HEK293 (cell line): Measurements from ENCODE around the gene NLRP13.

Experiments used
- CTCF ChIA-PET: fragments of 350-600 bp; formaldehyde crosslinking; extraction: SDS; loops from one replicate; lab custom pipeline; 2021; ENCODE audit warnings: antibody characterized with exemption; lab: Yijun Ruan, JAX
- POLR2A ChIA-PET: fragments of 300-600 bp; formaldehyde crosslinking; extraction: SDS; loops from one replicate; lab custom pipeline; 2020; ENCODE audit warnings: antibody characterized with exemption, inconsistent platforms; lab: Yijun Ruan, JAX
- H3K27ac ChIP-seq: fragments of 200-500 bp; sonication (Bioruptor generic); 2 replicates; pipeline ENCODE4 v1.5.1; 2014; ENCODE audit warnings: low read depth, low read length, control low read depth, inconsistent platforms; ENCODE audit errors: extremely low read depth
- H3K36me3 ChIP-seq, 2 experiments: fragments of 200-500 bp in 1 of 2; sonication (Bioruptor generic) in 1 of 2; 1 replicate in 1 of 2; 2 replicates in 1 of 2; pipeline ENCODE4 v1.5.1; 2014 to 2017; ENCODE audit warnings: inconsistent platforms in 2 of 2, low read length in 2 of 2; ENCODE audit not compliant: control insufficient read depth in 2 of 2, insufficient read depth in 1 of 2
- H3K4me1 ChIP-seq: fragments of 200-500 bp; sonication (Bioruptor generic); 2 replicates; pipeline ENCODE4 v1.5.1; 2014; ENCODE audit warnings: mild to moderate bottlenecking, low read length, inconsistent platforms; ENCODE audit not compliant: control insufficient read depth, insufficient read depth
- H3K4me3 ChIP-seq: 2 replicates; pipeline ENCODE4 v1.5.1; 2011; ENCODE audit warnings: low read depth, mild to moderate bottlenecking, control low read depth, low read length, moderate library complexity
- H3K9me3 ChIP-seq: fragments of 200-500 bp; sonication (Bioruptor generic); 2 replicates; pipeline ENCODE4 v1.5.1; 2014; ENCODE audit warnings: low read depth, low read length, inconsistent platforms; ENCODE audit not compliant: control insufficient read depth, insufficient read depth
- KLF10 ChIP-seq: fragments of 450-650 bp; IDR thresholded peaks from 2 replicates; pipeline ENCODE4 v1.5.1; 2018; ENCODE audit warnings: missing biosample characterization, mild to moderate bottlenecking, missing genetic modification characterization
- MZF1 ChIP-seq: fragments of 450-650 bp; formaldehyde crosslinking; IDR thresholded peaks from 2 replicates; pipeline ENCODE4 v1.5.1; 2017; ENCODE audit warnings: missing biosample characterization, missing genetic modification characterization, borderline replicate concordance
- SP2 ChIP-seq: fragments of 450-650 bp; formaldehyde crosslinking; IDR thresholded peaks from 2 replicates; pipeline ENCODE4 v1.5.1; 2016; ENCODE audit warnings: missing biosample characterization, missing genetic modification characterization
- TSHZ1 ChIP-seq: fragments of 450-650 bp; formaldehyde crosslinking; IDR thresholded peaks from 2 replicates; pipeline ENCODE4 v1.5.1; 2016; ENCODE audit warnings: missing biosample characterization, missing genetic modification characterization, borderline replicate concordance
- ZBTB17 ChIP-seq: fragments of 450-650 bp; formaldehyde crosslinking; IDR thresholded peaks from 2 replicates; pipeline ENCODE4 v1.5.1; 2016; ENCODE audit warnings: missing biosample characterization, missing genetic modification characterization
- ZEB2 ChIP-seq: fragments of 450-650 bp; formaldehyde crosslinking; IDR thresholded peaks from 2 replicates; pipeline ENCODE4 v1.5.1; 2016; ENCODE audit warnings: missing biosample characterization, missing genetic modification characterization
- ZNF138 ChIP-seq: fragments of 450-650 bp; formaldehyde crosslinking; IDR thresholded peaks from 2 replicates; pipeline ENCODE4 v1.5.1; 2016; ENCODE audit warnings: missing biosample characterization, missing genetic modification characterization, borderline replicate concordance
- ZNF140 ChIP-seq: fragments of 450-650 bp; formaldehyde crosslinking; IDR thresholded peaks from 2 replicates; pipeline ENCODE4 v1.5.1; 2016; ENCODE audit warnings: missing biosample characterization, missing genetic modification characterization
- ZNF169 ChIP-seq: fragments of 450-650 bp; formaldehyde crosslinking; IDR thresholded peaks from 2 replicates; pipeline ENCODE4 v1.5.1; 2016; ENCODE audit warnings: missing biosample characterization, missing genetic modification characterization
- ZNF211 ChIP-seq: fragments of 450-650 bp; formaldehyde crosslinking; IDR thresholded peaks from 2 replicates; pipeline ENCODE4 v1.5.1; 2016; ENCODE audit warnings: low read depth, missing biosample characterization, missing genetic modification characterization
- ZNF223 ChIP-seq: fragments of 450-650 bp; formaldehyde crosslinking; IDR thresholded peaks from 2 replicates; pipeline ENCODE4 v1.5.1; 2016; ENCODE audit warnings: missing biosample characterization, missing genetic modification characterization
- ZNF398 ChIP-seq: fragments of 450-650 bp; formaldehyde crosslinking; IDR thresholded peaks from 2 replicates; pipeline ENCODE4 v1.5.1; 2017; ENCODE audit warnings: missing biosample characterization, missing genetic modification characterization
- ZNF404 ChIP-seq: fragments of 450-650 bp; formaldehyde crosslinking; IDR thresholded peaks from 2 replicates; pipeline ENCODE4 v1.5.1; 2017; ENCODE audit warnings: missing biosample characterization, missing genetic modification characterization
- ZNF510 ChIP-seq: fragments of 450-650 bp; formaldehyde crosslinking; IDR thresholded peaks from 2 replicates; pipeline ENCODE4 v1.5.1; 2018; ENCODE audit warnings: mild to moderate bottlenecking, missing genetic modification characterization, missing biosample characterization; ENCODE audit not compliant: insufficient replicate concordance
- ZNF530 ChIP-seq: fragments of 450-650 bp; formaldehyde crosslinking; IDR thresholded peaks from 2 replicates; pipeline ENCODE4 v1.5.1; 2016; ENCODE audit warnings: low read depth, missing biosample characterization, missing genetic modification characterization
- ZNF548 ChIP-seq: fragments of 450-650 bp; formaldehyde crosslinking; IDR thresholded peaks from 2 replicates; pipeline ENCODE4 v1.5.1; 2016; ENCODE audit warnings: missing biosample characterization, missing genetic modification characterization
- ZNF610 ChIP-seq: fragments of 450-650 bp; formaldehyde crosslinking; IDR thresholded peaks from 2 replicates; pipeline ENCODE4 v1.5.1; 2016; ENCODE audit warnings: missing biosample characterization, missing genetic modification characterization, borderline replicate concordance
- ZNF629 ChIP-seq: fragments of 450-650 bp; formaldehyde crosslinking; IDR thresholded peaks from 2 replicates; pipeline ENCODE4 v1.5.1; 2017; ENCODE audit warnings: missing biosample characterization, missing genetic modification characterization
- ZNF768 ChIP-seq: fragments of 450-650 bp; formaldehyde crosslinking; IDR thresholded peaks from 2 replicates; pipeline ENCODE4 v1.5.1; 2018; ENCODE audit warnings: missing biosample characterization, mild to moderate bottlenecking, missing genetic modification characterization
- ZNF776 ChIP-seq: fragments of 450-650 bp; formaldehyde crosslinking; IDR thresholded peaks from 2 replicates; pipeline ENCODE4 v1.5.0; 2017; ENCODE audit warnings: missing biosample characterization, missing genetic modification characterization, borderline replicate concordance
- ZNF777 ChIP-seq: fragments of 450-650 bp; formaldehyde crosslinking; IDR thresholded peaks from 2 replicates; pipeline ENCODE4 v1.5.1; 2017; ENCODE audit warnings: missing biosample characterization, missing genetic modification characterization, borderline replicate concordance
- TF ChIP-seq, protein P1 (sequence below): fragments of 450-650 bp; formaldehyde crosslinking; IDR thresholded peaks from 2 replicates; pipeline ENCODE4 v1.5.1; 2016; ENCODE audit warnings: missing biosample characterization, missing genetic modification characterization

NLRP13 gene

DNA sequence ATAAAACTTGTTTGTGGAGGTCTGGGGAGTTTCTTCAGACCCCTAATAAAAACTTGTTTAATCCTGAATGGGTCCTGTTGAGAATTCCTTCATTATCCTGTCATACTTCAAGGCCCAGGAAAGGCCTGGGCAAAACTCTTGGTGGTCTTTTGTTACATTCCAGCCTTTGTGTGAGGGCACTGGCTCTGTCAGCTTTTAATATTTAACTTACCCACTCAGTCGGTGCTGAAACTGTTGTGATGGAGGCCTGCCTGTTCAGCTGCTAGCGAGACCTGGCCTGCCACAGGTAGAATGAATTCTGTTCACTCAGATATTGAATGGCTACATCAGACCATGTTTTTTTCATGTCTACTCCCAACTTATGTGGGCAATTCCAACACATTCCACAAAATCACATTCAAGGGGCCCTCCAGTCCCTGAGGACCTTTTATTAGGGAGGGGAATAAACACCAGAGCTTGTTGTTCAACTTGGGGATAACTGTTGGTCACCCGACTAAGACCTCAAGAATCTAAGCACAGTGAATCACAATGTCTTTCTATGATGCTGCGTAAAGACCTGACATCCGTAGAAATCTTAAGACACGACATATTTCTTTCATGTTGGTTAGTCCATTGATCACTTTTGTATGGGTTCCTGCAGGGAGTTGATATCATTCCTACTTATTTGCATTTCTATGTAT, 28.0 kb upstream of the NLRP13 start:
- CTCF ChIA-PET, result no interaction called here
- Histone ChIP-seq H3K9me3 (no peaks in the 10 kb centered on the region), H3K4me3 (no peak overlapping the region), H3K27ac (no peak overlapping the region), H3K36me3 (no peaks in the 10 kb centered on the region), H3K4me1 (no peaks in the 10 kb centered on the region)
- no peak for TF ChIP-seq ZNF610
- no peak for TF ChIP-seq ZEB2 (tag by site-specific recombination)
- TF ChIP-seq ZNF768, result no peak
- TF ChIP-seq ZNF777 (tag by site-specific recombination), result no peak
- TF ChIP-seq ZNF629, result no peak
- no peak for TF ChIP-seq TSHZ1 (tag by site-specific recombination)
- no peak for TF ChIP-seq ZNF138 (tag by site-specific recombination)
- TF ChIP-seq ZNF211 (tag by site-specific recombination), result no peak
- TF ChIP-seq ZBTB17 (tag by site-specific recombination), result no peak
- POLR2A ChIA-PET, result no interaction called here

DNA sequence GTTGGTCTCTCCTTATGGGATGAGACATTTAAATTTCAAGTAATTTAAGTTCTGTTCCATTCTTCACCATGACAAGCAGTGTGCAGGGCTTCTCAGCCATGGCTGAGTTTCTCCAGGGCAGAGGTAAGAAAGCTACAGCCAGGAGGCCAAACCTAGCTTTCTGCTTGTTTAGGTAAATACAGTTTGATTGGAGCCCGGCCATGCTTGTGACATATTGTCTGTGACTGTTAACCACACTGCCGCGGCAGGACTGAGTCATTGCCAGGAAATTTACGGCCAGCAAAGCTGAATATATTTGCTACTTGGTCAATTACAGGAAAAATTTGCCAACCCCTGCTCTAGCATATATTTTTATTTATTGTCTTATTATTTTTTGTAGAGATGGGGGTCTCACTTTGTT, 26.2 kb upstream of the NLRP13 start:
- Histone ChIP-seq H3K4me1 (no peaks in the 10 kb centered on the region), H3K36me3 (no peaks in the 10 kb centered on the region), H3K4me3 (no peak overlapping the region), H3K27ac (no peak overlapping the region), H3K9me3 (no peaks in the 10 kb centered on the region)
- no peak for TF ChIP-seq ZNF510
- TF ChIP-seq ZNF169, result no peak
- no peak for TF ChIP-seq ZNF548 (tag by site-specific recombination)
- no peak for TF ChIP-seq ZNF140 (tag by site-specific recombination)
- TF ChIP-seq, protein P1, sequence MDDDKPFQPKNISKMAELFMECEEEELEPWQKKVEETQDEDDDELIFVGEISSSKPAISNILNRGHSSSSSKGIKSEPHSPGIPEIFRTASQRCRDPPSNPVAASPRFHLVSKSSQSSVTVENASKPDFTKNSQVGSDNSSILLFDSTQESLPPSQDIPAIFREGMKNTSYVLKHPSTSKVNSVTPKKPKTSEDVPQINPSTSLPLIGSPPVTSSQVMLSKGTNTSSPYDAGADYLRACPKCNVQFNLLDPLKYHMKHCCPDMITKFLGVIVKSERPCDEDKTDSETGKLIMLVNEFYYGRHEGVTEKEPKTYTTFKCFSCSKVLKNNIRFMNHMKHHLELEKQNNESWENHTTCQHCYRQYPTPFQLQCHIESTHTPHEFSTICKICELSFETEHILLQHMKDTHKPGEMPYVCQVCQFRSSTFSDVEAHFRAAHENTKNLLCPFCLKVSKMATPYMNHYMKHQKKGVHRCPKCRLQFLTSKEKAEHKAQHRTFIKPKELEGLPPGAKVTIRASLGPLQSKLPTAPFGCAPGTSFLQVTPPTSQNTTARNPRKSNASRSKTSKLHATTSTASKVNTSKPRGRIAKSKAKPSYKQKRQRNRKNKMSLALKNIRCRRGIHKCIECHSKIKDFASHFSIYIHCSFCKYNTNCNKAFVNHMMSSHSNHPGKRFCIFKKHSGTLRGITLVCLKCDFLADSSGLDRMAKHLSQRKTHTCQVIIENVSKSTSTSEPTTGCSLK, result no peak
- TF ChIP-seq ZNF398, result no peak
- TF ChIP-seq ZNF530 (tag by site-specific recombination), result no peak
- no peak for TF ChIP-seq ZNF404
- no peak for TF ChIP-seq ZNF776 (tag by site-specific recombination)
- TF ChIP-seq SP2, result no peak
- no peak for TF ChIP-seq MZF1 (tag by site-specific recombination)
- no peak for TF ChIP-seq ZNF223
- TF ChIP-seq KLF10 (tag by site-specific recombination), result no peak
- ChIA-PET POLR2A (no interaction called here), CTCF (no interaction called here)
